ENCODE measurements around the gene TMEM132E. TPM values are rescaled to one million over a fixed set of nuclear protein-coding genes. Genes with fewer than 3 reads are reported as not detected.
"Not testable (repeated sequence)": the region's sequence is repeated elsewhere in the genome, so short reads cannot be mapped to it uniquely, and the experiment has no call there.

The TMEM132E gene
- total RNA-seq: 10 to 100 TPM in 5 of 8 experiments, under 1 TPM in 2, not detected in 1; 0.24 to 44.8 (median 28.7) TPM

- WGBS, 10 experiments: 0% methylated on average over 1 to 8 of the region's 101 CpGs; no CpG with 5 or more reads in 4 of the 10 experiments
- H3K27ac ChIP-seq: peak within 1 kb of the TSS; percentile 84
- ATAC-seq (replicated peaks in 6 of 8): peak; percentile 37 to 76 (median 72)
- in situ Hi-C loops (cut with MboI; ENCODE audit: low pct_unique_long_range_greater_than_20kb in 2 of 9, low sequenced_read_pairs in 9 of 9, unreplicated experiment in 9 of 9): loop anchor here in 3 of 9 experiments (25.0 kb wide), 1 partner anchor 308 kb away; no protein-coding TSS in a partner anchor
- peaks cover 31 to 32% of the 10 kb centered on the region in 2 donors for H3K4me1 ChIP-seq (replicated peaks in 1 of 2)
- peak within 1 kb of the TSS; percentile 53 to 92 (median 78) for H3K4me3 ChIP-seq
These were observed at the start of gene TMEM132E for GRCh38 chr17:34579017-34579946. TMEM132E (plus strand) TSS chr17:34579582; CDS start chr17:34581077, 1,495 bp downstream.

GRCh38 chr17:34530918-34531317 lies 48.5 kb upstream of the TMEM132E start:
- Histone ChIP-seq H3K27ac (no peak overlapping the region), H3K4me1 (replicated peaks in 1 of 2) (peaks cover 19 to 21% of the 10 kb centered on the region in 2 donors), H3K4me3 (no peak overlapping the region)
- WGBS, 10 experiments: 0 to 20% (median 18%) methylated on average over 1 to 2 of the region's 3 CpGs; no CpG with 5 or more reads in 6 of the 10 experiments
- in situ Hi-C loops (cut with MboI; ENCODE audit: low pct_unique_long_range_greater_than_20kb in 2 of 9, low sequenced_read_pairs in 9 of 9, unreplicated experiment in 9 of 9): loop anchor here in 1 of 9 experiments (25.0 kb wide), 1 partner anchor 356 kb away; no protein-coding TSS in a partner anchor
- peak in 5 of 8 experiments; percentile 72 to 88 (median 84) for ATAC-seq (replicated peaks in 6 of 8)

- in situ Hi-C loops (cut with MboI; ENCODE audit: low pct_unique_long_range_greater_than_20kb in 2 of 9, low sequenced_read_pairs in 9 of 9, unreplicated experiment in 9 of 9): loop anchor here in 1 of 9 experiments (25.0 kb wide), 1 partner anchor 355 kb away; no protein-coding TSS in a partner anchor
- ATAC-seq (replicated peaks in 6 of 8): peak in 2 of 8 experiments; percentile 32 to 40
These were observed 46.9 kb upstream of the TMEM132E start for GRCh38 chr17:34532281-34533065.

GRCh38 chr17:34533806-34534527 lies 45.4 kb upstream of the TMEM132E start:
- Histone ChIP-seq H3K27ac (no peak overlapping the region), H3K4me3 (no peak overlapping the region), H3K4me1 (replicated peaks in 1 of 2) (peaks cover 19 to 21% of the 10 kb centered on the region in 2 donors)
- in situ Hi-C loops (cut with MboI; ENCODE audit: low pct_unique_long_range_greater_than_20kb in 2 of 9, low sequenced_read_pairs in 9 of 9, unreplicated experiment in 9 of 9): loop anchor here in 1 of 9 experiments (25.0 kb wide), 1 partner anchor 353 kb away; no protein-coding TSS in a partner anchor
- WGBS, 10 experiments: 0 to 100% (median 57%) methylated on average over 1 to 6 of the region's 6 CpGs; no CpG with 5 or more reads in 2 of the 10 experiments
- ATAC-seq (replicated peaks in 6 of 8): peak in 2 of 8 experiments; percentile 41 to 56

More at GRCh38 chr17:34532281-34533065, 46.9 kb upstream of the TMEM132E start:
- H3K27ac ChIP-seq: no peak overlapping the region
- WGBS, 10 experiments: 0 to 46% (median 25%) methylated on average over 1 to 5 of the region's 6 CpGs; no CpG with 5 or more reads in 1 of the 10 experiments
- no peak overlapping the region for H3K4me3 ChIP-seq
- H3K4me1 ChIP-seq (replicated peaks in 1 of 2): peaks cover 19 to 21% of the 10 kb centered on the region in 2 donors

GRCh38 chr17:34537445-34537844 lies 41.9 kb upstream of the TMEM132E start:
- in situ Hi-C loops (cut with MboI; ENCODE audit: low pct_unique_long_range_greater_than_20kb in 2 of 9, low sequenced_read_pairs in 9 of 9, unreplicated experiment in 9 of 9): loop anchor here in 1 of 9 experiments (25.0 kb wide), 1 partner anchor 350 kb away; no protein-coding TSS in a partner anchor
- peaks cover 0 to under 1% of the 10 kb centered on the region in 2 donors for H3K4me1 ChIP-seq (replicated peaks in 1 of 2)
- 0 to 86% (median 45%) methylated on average over 1 to 3 of the region's 3 CpGs; no CpG with 5 or more reads in 2 of the 10 experiments for WGBS, 10 experiments

GRCh38 chr17:34538582-34538981 lies 40.8 kb upstream of the TMEM132E start:
- in situ Hi-C loops (cut with MboI; ENCODE audit: low pct_unique_long_range_greater_than_20kb in 2 of 9, low sequenced_read_pairs in 9 of 9, unreplicated experiment in 9 of 9): loop anchor here in 1 of 9 experiments (25.0 kb wide), 1 partner anchor 349 kb away; no protein-coding TSS in a partner anchor
- WGBS, 10 experiments: 0 to 76% (median 0%) methylated on average over 1 to 2 of the region's 2 CpGs; no CpG with 5 or more reads in 3 of the 10 experiments
- H3K4me3 ChIP-seq; H3K4me1 ChIP-seq (replicated peaks in 1 of 2); ATAC-seq (replicated peaks in 6 of 8); H3K27ac ChIP-seq: not testable (repeated sequence)

More at GRCh38 chr17:34537445-34537844, 41.9 kb upstream of the TMEM132E start:
- no peak for ATAC-seq (replicated peaks in 6 of 8)
- no peak overlapping the region for H3K4me3 ChIP-seq
- no peak overlapping the region for H3K27ac ChIP-seq

- no peak overlapping the region for H3K27ac ChIP-seq
- ATAC-seq (replicated peaks in 6 of 8): no peak
- H3K4me3 ChIP-seq: no peak overlapping the region
- H3K4me1 ChIP-seq (replicated peaks in 1 of 2): no peaks in the 10 kb centered on the region
- in situ Hi-C loops (cut with MboI; ENCODE audit: low pct_unique_long_range_greater_than_20kb in 2 of 9, low sequenced_read_pairs in 9 of 9, unreplicated experiment in 9 of 9): loop anchor here in 1 of 9 experiments (25.0 kb wide), 1 partner anchor 347 kb away; no protein-coding TSS in a partner anchor
- 100% methylated on average over 1 to 2 of the region's 3 CpGs; no CpG with 5 or more reads in 7 of the 10 experiments for WGBS, 10 experiments
These were observed 39.5 kb upstream of the TMEM132E start for GRCh38 chr17:34539881-34540280.

GRCh38 chr17:34542700-34543336 lies 36.6 kb upstream of the TMEM132E start:
- ATAC-seq (replicated peaks in 6 of 8): peak in 4 of 8 experiments; percentile 24 to 48 (median 38)
- 0 to 23% (median 12%) methylated on average over 2 to 8 of the region's 8 CpGs; no CpG with 5 or more reads in 1 of the 10 experiments for WGBS, 10 experiments
- Histone ChIP-seq H3K27ac (no peak overlapping the region), H3K4me3 (no peak overlapping the region), H3K4me1 (replicated peaks in 1 of 2) (peaks cover 0 to 3% of the 10 kb centered on the region in 2 donors)
- in situ Hi-C loops (cut with MboI; ENCODE audit: low pct_unique_long_range_greater_than_20kb in 2 of 9, low sequenced_read_pairs in 9 of 9, unreplicated experiment in 9 of 9): loop anchor here in 1 of 9 experiments (25.0 kb wide), 1 partner anchor 344 kb away; no protein-coding TSS in a partner anchor

- WGBS, 10 experiments: 0 to 50% (median 28%) methylated on average over 1 to 3 of the region's 3 CpGs; no CpG with 5 or more reads in 4 of the 10 experiments
- H3K4me1 ChIP-seq (replicated peaks in 1 of 2): peaks cover 4 to 12% of the 10 kb centered on the region in 2 donors
- in situ Hi-C loops (cut with MboI; ENCODE audit: low pct_unique_long_range_greater_than_20kb in 2 of 9, low sequenced_read_pairs in 9 of 9, unreplicated experiment in 9 of 9): loop anchor here in 1 of 9 experiments (25.0 kb wide), 1 partner anchor 340 kb away; no protein-coding TSS in a partner anchor
- no peak overlapping the region for H3K4me3 ChIP-seq
- ATAC-seq (replicated peaks in 6 of 8): peak in 1 of 8 experiments; percentile 32
- no peak overlapping the region for H3K27ac ChIP-seq
These were observed 31.8 kb upstream of the TMEM132E start for GRCh38 chr17:34547453-34548063.

GRCh38 chr17:34549966-34550365 lies 29.4 kb upstream of the TMEM132E start:
- in situ Hi-C loops (cut with MboI; ENCODE audit: low pct_unique_long_range_greater_than_20kb in 2 of 9, low sequenced_read_pairs in 9 of 9, unreplicated experiment in 9 of 9): loop anchor here in 1 of 9 experiments (25.0 kb wide), 1 partner anchor 337 kb away; no protein-coding TSS in a partner anchor
- WGBS, 10 experiments: 7 to 87% (median 80%) methylated on average over 1 to 6 of the region's 6 CpGs; no CpG with 5 or more reads in 3 of the 10 experiments
- no peak for ATAC-seq (replicated peaks in 6 of 8)
- Histone ChIP-seq H3K27ac (no peak overlapping the region), H3K4me3 (no peak overlapping the region), H3K4me1 (replicated peaks in 1 of 2) (peaks cover 19 to 29% of the 10 kb centered on the region in 2 donors)

- Histone ChIP-seq H3K27ac (no peak overlapping the region), H3K4me3 (no peak overlapping the region), H3K4me1 (replicated peaks in 1 of 2) (peaks cover 44 to 52% of the 10 kb centered on the region in 2 donors)
- ATAC-seq (replicated peaks in 6 of 8): peak in 4 of 8 experiments; percentile 21 to 60 (median 48)
- 0 to 83% (median 31%) methylated on average over 1 to 4 of the region's 4 CpGs for WGBS, 10 experiments
- in situ Hi-C loops (cut with MboI; ENCODE audit: low pct_unique_long_range_greater_than_20kb in 2 of 9, low sequenced_read_pairs in 9 of 9, unreplicated experiment in 9 of 9): no loop called here
These were observed 25.5 kb upstream of the TMEM132E start for GRCh38 chr17:34553907-34554306.
